HG02642 (cell line): ENCODE measurements around the gene KLF13.
A peak's percentile ranks its signal among the peaks of the same experiment; 100 is the strongest.

Experiments
- ATAC-seq: cut with Tn5 transposase; IDR thresholded peaks from one replicate; pipeline ENCODE4 v1.9.1; 2021; ENCODE audit warnings: mild to moderate bottlenecking; ENCODE audit not compliant: unreplicated experiment, poor library complexity

Gene KLF13

DNA sequence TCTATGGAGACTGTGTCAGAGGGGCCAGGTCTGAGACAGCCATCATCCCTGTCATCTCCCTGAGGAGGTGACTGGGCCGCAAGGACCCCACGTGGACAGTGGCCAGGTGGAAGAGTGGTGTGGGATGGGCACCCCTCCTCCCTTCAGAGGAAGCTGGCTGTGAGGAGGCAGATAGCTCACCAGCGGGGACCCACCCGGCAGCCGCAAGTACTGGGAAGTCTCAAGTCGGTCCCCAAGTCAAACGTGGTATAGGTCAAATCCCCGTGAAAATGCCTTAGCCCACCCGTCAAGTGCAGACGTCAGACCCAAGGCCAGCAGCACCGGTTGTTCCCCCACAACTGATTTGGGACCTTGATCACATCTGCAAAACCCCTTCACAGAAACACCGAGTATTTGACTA, 12.3 kb upstream of the KLF13 start:
- no peak for ATAC-seq

DNA sequence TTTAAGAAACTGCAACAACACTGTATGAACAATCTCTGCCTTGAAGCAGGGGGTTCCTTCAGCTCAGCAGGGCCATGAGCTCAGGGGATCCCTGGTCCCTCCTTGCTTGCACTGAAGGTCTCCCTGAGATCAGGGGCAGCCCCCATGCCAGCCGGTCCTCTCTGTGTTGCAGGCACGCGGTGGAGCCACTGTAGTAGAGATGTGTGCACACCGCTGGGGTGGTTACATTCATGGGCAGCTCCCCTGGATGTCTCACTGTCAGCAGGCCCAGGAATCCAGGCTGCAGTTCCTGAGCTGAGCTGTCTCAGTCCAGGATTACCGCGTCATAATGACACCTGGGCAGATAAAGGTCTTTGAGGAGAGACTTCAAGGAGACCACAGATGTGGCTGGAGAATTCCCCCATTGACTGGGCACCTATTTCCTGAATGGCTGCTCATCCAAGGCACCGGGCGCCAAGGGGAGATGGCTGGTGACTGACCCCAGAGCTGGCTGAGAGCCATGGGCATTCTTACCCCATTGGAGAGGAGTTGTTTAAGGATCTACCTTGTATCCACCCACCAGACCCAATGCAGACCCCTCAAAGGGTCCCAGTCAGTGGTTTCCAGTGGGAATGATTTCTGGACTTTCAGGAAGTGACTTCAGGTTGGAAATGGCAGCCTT, 10.4 kb upstream of the KLF13 start:
- no peak for ATAC-seq

DNA sequence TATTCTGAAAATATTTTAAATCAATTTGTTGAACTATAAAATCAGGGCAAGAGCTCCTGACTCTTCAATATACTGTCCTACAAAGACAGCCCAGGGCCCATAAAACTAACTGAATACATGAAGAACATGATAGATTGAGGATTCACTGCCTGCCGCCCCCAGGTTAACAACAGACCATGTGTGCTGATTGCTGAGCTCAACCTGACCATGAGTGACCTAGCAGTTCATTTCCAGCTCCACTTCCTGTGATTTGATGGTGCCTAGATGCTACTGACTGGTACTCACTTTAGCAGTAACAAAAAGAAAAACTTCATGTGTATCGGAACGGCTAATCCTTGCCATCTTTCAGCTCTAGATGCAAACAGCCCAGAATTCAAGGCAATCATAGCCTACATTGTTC, 9.6 kb upstream of the KLF13 start:
- no peak for ATAC-seq

DNA sequence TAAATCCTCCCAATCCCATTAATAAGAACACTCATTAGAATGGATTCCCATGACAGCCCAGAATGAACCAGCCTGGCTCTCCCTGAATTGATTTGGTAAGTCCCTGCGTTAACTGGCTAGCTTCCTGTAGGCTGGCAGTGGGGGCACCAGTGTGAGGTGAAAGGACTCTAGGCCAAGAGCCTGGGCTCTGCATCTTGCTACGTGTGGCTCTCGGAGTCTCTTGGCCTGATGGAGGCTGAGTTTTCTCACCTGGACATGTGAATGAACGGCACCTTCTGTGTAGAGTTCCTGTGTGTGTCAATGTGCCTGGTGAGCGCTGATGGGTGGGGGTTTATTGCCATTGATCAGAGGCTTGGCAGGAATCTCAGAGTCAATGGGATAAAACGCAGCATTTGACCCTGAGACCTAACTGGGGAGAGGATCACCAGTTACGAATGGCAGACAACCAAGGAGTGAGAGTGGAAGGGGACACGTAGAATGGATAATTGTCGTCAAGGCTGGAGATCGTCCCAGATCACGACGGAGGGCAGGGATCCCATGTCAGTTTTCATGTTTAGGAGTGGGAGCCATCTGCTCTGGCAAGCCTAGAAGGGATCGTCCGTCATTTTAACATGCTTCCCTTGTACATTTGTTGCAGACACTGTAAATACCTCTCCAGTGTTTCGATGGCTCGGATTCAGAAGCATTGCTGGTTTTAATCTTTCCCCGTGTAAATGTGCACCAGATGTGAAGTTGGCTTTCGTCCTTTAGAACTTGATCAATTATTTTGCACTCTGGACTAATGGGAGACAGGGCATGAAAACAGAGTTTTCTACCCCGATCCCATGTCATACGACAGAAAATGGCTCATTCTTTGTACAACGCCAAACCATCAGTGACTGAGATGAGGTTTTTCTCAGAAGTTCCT, 9.0 kb upstream of the KLF13 start:
- ATAC-seq, result no peak

DNA sequence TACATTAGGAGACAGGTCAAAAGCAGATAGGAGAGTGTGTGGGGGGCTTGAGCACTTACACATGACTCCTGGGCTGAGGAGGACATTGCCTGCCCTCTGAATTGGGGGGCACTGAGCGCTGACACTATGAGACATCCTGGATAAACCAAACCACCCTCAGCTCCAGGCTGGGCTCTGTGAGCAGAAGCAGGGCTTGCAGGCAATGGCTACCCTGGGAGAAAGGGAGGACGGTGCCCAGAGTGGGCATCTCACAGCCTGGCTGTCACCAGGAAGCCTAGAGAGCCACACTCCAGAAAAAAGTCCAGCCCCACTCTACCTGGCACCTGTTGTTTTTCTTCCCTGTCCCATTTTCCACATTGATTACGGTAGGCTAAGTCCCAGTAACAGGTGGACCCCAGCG, 8.2 kb upstream of the KLF13 start:
- ATAC-seq, result no peak

DNA sequence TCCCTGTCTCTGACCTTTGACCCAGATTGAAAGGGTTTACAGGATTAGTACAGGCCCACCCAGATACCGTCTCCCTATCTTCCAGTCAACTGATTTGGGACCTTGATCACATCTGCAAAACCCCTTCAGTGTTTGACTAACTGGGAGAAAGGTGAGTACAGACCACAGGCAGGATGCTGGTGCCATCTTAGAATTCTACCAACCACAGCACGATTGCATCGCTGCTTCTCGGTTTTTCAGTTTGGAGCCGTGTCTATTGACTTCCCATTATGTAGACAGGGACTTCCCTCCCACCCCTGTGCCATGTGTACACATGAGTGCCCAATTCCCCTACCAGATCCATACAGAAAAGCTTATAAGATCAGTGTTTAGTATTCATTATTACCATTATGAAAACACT, 6.6 kb upstream of the KLF13 start:
- ATAC-seq, result no peak

DNA sequence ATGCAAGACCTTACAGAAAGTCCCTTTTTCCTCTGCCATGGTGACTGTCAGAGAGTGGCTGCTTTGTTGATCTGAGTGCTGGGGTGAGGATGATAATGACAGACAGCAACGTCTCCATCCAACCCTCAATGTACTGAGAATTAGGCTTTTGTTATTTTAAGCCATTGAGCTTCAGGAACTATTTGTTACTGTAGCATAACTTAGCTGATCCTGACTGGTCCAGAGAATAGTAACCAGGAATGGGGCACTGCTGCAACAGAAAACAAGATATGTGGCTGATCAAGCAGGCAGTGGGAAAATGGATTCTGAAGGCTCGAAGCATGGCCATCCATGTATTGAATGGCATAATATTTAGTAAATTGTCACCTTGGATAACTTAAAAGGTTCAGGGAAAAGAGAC, 5.2 kb upstream of the KLF13 start:
- ATAC-seq, result no peak

DNA sequence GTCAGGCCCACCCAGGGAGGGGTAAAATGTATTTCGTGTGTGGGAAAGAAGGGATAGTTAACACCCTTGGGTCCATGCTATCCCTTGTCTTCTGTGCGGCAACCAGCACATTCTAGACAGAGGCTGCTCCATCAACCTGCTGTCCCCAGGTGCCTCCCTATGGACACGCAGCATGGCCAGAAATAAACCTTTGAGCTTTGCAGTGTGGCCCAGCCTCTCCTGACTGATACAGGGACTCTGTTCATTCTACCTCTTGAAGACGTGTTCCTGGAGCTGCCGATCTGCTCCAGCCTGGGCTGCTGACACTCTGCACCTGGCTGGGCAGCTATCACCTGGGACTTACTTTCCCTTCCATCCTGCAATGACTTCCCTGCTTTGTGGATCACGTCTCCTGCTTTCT, 4.1 kb upstream of the KLF13 start:
- no peak for ATAC-seq

DNA sequence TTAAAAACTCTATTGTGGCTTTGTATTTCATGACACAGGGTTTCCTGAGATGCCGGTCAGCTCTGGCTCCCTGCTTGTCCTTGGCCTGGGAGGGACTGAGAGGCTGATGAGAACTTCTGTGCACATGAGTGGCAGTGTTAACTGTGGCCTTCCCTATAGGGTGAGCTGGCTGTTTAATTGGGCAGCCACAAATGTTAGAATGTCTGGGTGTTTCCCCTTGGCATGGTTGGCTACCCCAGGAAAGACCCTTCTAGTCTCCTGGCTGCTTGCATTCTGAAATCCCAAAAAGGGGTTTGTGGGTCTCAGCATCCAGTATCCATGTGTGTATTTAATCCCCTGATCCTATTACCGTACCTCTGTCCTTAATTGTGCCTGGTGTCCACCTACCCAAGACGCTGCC, 3.0 kb upstream of the KLF13 start:
- no peak for ATAC-seq

DNA sequence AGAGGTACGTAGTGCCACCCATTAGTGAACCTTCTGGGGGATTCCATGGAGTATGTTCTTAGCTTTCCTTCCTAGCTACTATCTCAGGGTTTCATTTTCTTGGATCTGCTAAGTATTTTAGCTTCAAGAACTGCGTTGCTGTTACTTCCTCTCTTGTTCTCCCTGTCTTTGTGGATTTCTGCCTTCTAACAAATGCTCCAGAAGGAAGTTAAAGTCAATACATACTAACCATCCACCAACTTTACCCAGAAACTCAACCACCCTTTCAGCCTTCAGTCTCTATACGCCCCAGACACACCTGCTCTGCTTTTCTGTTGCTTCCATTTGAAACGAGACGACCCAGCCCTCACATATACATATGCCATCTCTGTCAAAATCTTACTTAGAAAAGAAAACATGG, 2.4 kb upstream of the KLF13 start:
- ATAC-seq, result no peak

DNA sequence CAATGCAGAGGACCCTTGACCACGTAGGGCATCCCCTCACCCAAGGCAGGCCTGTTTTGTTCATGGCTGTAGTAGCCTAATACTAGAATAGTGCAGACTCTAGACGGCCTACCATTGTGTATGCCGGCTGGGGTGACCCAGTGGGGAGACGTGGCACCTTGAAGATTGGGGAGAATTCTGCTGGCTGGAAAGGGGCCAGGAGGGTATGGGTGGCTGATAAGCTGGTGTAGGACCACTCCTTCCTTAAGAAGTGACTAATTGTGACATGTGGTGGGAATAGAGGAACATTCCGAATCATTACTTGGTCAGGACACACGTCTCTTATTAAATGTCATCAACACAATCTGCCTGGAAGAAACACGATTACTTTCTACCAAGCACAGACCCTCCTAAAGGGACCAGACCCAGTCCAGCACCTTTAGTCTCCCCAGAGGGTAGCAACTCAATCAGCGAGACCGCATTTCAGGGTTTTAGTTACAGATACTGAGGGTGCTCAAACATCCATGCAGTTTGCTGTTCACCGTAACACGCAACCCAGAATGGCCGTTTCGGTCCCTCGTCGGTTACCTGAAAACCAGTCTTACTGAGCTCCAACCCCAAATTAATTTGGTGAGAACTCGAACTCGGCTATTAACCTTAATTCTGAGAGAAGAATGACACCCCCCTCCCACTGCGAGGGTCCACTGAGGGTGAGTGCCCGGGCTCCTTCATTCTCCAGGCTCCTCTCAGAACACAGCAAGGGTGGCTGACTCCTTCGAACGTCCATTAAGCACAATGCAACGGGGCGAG, 1.6 kb upstream of the KLF13 start:
- ATAC-seq, result no peak

DNA sequence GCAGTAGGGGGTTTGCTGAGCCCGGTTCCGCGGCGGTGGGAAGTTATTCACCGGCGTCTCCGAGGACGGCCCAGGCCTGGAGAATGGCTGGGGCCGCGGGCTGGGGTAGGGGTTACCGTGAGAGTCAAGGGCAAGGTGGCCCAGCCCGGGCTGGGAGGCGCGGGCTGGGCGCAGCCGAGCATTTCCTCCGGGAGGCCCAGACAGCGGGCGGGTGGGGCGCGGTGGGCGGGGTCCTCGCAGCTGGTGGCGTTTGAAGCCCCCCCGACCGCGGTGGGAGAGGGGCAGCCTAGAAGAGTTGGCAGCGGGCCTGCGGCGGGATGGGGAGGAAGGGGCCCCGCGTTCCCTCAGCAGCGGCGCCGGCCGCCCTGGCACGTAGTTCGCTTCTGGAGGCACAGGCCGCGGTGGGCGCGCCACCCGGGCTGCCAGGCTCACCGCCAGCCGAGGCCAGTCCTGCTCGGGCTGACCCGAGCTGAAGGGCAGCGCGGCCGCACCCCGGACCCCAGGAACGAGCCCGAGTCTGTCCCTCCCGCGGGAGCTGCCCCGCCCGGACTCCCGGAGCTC, 960 bp upstream of the KLF13 start:
- peak; percentile 3 for ATAC-seq

DNA sequence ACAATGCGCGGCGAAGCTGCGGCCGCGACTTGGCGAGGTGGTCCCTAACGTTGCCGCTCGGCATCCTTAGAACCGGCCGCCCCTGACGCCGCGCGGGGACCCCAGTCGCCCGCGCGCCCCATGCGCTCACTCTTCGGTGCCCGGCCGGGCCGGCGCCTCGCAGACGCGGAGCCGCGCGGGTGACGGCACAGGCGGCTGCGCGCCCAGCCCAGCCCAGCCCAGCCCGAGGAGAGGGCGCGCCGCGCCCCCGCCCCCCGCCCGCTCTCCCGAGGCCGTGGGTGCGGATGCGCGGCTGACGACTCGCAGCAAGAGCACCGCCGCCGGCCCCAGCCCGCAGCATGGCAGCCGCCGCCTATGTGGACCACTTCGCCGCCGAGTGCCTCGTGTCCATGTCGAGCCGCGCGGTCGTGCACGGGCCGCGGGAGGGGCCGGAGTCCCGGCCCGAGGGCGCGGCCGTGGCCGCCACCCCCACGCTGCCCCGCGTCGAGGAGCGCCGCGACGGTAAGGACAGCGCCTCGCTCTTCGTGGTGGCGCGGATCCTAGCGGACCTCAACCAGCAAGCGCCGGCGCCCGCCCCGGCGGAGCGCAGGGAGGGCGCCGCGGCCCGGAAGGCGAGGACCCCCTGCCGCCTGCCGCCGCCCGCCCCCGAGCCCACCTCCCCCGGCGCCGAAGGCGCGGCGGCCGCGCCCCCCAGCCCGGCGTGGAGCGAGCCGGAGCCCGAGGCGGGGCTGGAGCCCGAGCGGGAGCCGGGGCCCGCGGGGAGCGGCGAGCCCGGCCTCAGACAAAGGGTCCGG, 437 bp downstream of the KLF13 start:
- peak; percentile 16 for ATAC-seq

DNA sequence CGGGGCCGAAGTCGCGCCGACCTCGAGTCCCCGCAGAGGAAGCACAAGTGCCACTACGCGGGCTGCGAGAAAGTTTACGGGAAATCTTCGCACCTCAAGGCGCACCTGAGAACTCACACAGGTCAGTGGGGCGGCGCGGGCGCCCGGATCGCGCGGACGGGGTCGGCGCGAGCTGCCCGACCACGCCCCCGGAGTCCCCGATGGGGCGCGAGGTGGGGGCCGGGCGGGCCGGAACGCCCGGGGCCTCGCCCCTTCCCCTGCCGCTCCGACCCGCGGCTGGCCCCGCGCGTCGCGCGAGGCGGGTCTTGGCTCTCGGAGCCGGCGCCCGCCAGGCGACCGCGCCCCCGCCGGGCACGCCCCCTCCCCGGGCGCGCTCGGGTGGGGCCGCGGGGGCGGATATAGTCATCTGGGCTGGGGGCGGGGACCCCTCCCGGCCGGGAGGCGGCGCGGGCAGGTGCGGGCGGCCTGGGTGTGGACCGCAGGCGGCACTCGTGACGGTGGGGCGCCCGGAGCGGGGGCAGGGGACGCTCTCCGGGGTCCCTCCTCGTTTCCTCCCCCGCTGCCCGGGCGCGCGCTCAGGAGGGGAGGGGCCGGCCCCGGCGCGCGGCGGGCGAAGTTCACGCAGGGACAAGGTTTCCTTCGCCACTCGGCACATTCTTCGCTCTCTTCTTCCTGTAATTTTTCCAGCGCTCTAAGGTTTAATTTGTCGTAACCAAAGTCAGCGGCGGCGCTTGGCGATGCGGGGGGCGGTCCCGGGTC, 1.2 kb downstream of the KLF13 start:
- ATAC-seq, result peak; percentile 13

DNA sequence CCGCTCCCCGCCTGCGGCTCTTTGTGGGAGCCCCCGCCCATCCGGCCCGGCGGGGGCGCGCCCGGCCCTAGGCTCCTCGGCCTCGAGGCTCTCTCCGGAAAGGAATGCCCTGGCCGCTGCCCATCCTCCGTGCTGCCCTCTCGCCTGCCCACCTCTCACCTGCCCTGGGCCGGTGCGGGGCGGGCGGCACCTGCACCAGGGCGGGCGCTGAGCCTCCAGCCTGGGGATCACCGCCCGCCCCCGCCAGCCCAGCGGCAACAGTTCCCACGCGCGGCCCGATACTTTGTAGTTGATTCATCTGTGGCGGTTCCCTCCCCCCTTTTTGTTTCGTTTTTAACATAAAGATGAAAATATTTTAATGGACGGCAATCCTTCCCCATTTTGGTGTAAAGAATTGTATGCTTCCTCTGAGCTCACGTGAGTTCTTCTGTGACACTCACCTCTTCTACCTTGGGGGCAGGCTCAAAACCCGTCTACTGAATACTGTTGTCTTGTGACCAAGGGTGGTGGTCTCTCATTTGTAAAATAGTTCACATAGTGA, 1.9 kb downstream of the KLF13 start:
- peak; percentile 3 for ATAC-seq

DNA sequence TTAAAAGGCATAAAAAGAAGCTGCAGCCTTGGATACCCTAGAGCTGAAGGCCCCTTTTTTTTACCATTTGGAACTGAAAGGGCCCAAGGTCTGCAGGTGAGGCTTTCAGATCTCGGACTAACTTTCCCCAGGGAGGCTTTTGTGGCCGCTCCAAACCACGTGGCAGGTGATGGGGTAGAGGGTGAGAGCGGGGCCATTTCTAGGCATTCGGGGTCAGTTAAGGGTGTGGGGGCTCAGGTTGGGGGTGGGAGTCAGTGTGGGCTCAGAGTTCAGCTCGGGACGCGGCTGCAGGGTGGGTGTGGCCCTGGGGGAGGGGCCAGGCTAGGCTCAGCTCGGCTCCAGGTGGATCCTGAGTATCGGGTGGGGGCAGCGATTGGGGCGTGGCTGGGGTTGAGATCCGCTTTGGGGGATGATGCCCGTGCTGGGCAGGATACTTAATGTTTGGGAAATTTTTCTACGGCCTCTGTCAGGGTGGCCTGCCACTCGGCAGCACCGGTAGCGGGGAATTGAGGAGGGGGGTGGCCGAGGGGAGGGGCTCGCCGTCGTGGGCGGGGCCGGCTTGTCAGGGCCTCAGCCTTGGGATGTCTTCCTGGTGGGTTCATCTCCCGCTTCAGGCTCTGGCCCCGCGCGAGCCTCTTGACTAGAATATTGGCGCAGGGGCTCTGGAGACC, 2.5 kb downstream of the KLF13 start:
- ATAC-seq, result no peak

DNA sequence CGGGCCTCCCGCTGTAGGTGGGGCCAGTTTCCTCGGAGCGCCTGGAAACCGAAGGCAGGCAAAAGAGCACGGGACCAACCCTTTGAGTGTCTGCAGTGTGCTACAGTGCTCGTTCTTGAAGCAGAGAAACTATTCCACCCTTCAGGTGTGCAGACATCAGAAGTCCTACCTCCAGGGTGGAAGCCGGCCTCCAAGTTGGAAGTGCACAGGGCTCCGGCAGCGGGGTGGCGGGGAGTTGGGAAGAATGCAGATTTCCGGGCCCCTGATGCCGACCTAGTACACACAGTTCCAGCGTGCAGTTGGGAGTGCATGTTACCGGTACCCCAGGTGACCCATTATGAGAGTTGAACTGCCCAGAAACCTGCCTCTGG, 3.0 kb downstream of the KLF13 start:
- no peak for ATAC-seq

DNA sequence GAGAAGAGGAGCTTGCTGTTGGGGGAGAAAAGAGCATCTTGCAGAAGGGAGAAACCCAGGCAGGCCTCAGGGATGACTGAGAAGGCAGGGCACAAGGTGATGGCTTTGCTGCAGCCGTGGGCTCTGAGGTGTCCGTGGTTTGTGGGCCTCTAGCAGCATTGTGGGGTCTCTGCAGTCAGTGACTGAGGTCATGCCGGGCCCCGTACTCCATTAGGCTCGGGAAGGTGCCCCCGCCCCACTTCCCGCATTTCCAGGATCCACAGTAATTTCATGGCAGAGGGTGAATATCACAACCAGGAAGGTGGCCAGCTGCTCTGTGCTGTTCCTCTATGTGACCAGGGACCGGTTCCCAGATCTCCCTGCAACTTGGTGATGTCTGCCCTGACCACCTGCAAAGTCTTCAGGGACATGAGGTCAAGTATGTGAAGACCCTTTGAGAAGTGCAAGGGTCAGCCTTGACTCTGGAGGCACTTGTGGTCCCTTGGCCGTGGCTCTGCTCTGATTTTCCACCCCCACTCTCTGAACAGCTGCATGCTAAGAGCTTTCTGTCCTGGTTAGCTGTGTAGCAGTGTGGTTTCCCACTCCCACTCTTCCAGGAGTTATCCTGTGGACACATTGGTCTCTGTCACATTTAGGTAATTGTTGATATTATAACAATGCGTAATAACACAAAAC, 3.6 kb downstream of the KLF13 start:
- ATAC-seq, result no peak
